GM06990 (cell line): Measurements from ENCODE around the gene PAXX.

ENCODE experiments used
- DNase-seq: peaks from one replicate; pipeline ENCODE4 v3.0.0-alpha.2; 2011; ENCODE audit not compliant: insufficient read length; ENCODE audit errors: extremely low read depth
- H3K27me3 ChIP-seq: replicated peaks from 2 replicates; pipeline ENCODE4 v1.6.0; 2011; ENCODE audit warnings: low read length; ENCODE audit not compliant: control insufficient read depth, insufficient read depth
- H3K36me3 ChIP-seq: 2 replicates; pipeline ENCODE4 v1.5.1; 2011; ENCODE audit warnings: low read length; ENCODE audit not compliant: control insufficient read depth, insufficient read depth
- H3K4me3 ChIP-seq: replicated peaks from 2 replicates; pipeline ENCODE4 v1.5.1; 2011; ENCODE audit warnings: low read depth, mild to moderate bottlenecking, control low read depth, low read length
- CTCF ChIP-seq: IDR thresholded peaks from 2 replicates; pipeline ENCODE4 v1.5.1; 2011; ENCODE audit warnings: low read length, control low read depth, mild to moderate bottlenecking, inconsistent platforms; ENCODE audit not compliant: insufficient read depth, poor library complexity, severe bottlenecking

Gene PAXX

GRCh38 chr9:136949817-136950655 lies 42.2 kb upstream of the PAXX start:
- H3K4me3 ChIP-seq = peak overlapping the region; percentile 71
- peaks cover 1% of the 10 kb centered on the region; the same call in 1 of the 2 replicates for H3K27me3 ChIP-seq
- DNase-seq = peak; percentile 94
- TF ChIP-seq CTCF = peak; percentile 34
- H3K36me3 ChIP-seq = no peaks in the 10 kb centered on the region

- TF ChIP-seq CTCF = no peak
- peak overlapping the region; percentile 71 for H3K4me3 ChIP-seq
- H3K27me3 ChIP-seq = peaks cover 1% of the 10 kb centered on the region; the same call in 1 of the 2 replicates
- no peak for DNase-seq
- no peaks in the 10 kb centered on the region for H3K36me3 ChIP-seq
Observed at GRCh38 chr9:136950656-136951276, 41.5 kb upstream of the PAXX start.

- no peaks in the 10 kb centered on the region for H3K36me3 ChIP-seq
- H3K27me3 ChIP-seq = peaks cover 1% of the 10 kb centered on the region; the same call in 1 of the 2 replicates
- no peak for DNase-seq
- no peak within 1 kb of the TSS for H3K4me3 ChIP-seq
- no peak for TF ChIP-seq CTCF
Observed at GRCh38 chr9:136951541-136952320, 40.5 kb upstream of the PAXX start, which contains the start of gene LCN12. Gene LCN12 (plus strand): TSS chr9:136952273. CDS start chr9:136952328, 55 bp downstream.

GRCh38 chr9:136952321-136952850 lies 39.8 kb upstream of the PAXX start:
- no peaks in the 10 kb centered on the region for H3K36me3 ChIP-seq
- no peak for TF ChIP-seq CTCF
- H3K27me3 ChIP-seq = peaks cover 1% of the 10 kb centered on the region; the same call in 1 of the 2 replicates
- no peak for DNase-seq
- no peak overlapping the region for H3K4me3 ChIP-seq
